ENCODE measurements around the gene CD68.

CD68 gene

DNA sequence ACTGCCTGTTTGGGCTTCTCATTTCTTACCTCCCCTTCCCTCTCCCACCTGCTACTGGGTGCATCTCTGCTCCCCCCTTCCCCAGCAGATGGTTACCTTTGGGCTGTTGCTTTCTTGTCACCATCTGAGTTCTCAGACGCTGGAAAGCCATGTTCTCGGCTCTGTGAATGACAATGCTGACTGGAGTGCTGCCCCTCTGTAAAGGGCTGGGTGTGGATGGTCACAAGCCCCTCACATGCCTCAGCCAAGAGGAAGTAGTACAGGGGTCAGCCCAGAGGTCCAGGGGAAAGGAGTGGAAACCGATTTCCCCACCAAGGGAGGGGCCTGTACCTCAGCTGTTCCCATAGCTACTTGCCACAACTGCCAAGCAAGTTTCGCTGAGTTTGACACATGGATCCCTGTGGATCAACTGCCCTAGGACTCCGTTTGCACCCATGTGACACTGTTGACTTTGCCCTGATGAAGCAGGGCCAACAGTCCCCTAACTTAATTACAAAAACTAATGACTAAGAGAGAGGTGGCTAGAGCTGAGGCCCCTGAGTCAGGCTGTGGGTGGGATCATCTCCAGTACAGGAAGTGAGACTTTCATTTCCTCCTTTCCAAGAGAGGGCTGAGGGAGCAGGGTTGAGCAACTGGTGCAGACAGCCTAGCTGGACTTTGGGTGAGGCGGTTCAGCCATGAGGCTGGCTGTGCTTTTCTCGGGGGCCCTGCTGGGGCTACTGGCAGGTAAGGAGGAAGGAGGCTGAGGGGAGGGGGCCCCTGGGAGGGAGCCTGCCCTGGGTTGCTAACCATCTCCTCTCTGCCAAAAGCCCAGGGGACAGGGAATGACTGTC is at the start of gene CD68:
Gene CD68, plus strand, starts transcription at position 638 of the 833 bp plus-strand sequence. Its CDS starts 40 bp downstream, at position 678.
- H3K4me3 ChIP-seq (ENCODE audit: low read depth, low read length): peak within 1 kb of the TSS; percentile 54
- H3K79me2 ChIP-seq (ENCODE audit: control insufficient read depth, insufficient read depth, low read length, unreplicated experiment): peaks cover 58% of the 10 kb centered on the region
- H3K36me3 ChIP-seq (ENCODE audit: insufficient read depth, low read length): peaks cover 40% of the 10 kb centered on the region
- peak within 1 kb of the TSS; percentile 85 for H3K27ac ChIP-seq (ENCODE audit: low read depth, low read length)
- no peaks in the 10 kb centered on the region for H3K27me3 ChIP-seq (ENCODE audit: insufficient read depth, low read length)
- peaks cover 76% of the 10 kb centered on the region for H3K4me1 ChIP-seq (ENCODE audit: control insufficient read depth, insufficient read depth, low read length, unreplicated experiment)
- no peak within 1 kb of the TSS for H2AFZ ChIP-seq (ENCODE audit: low read length, unreplicated experiment)

- H3K4me1 ChIP-seq (ENCODE audit: control insufficient read depth, insufficient read depth, low read length, unreplicated experiment): no peaks in the 10 kb centered on the region
- no peaks in the 10 kb centered on the region for H3K36me3 ChIP-seq (ENCODE audit: insufficient read depth, low read length)
- no peak overlapping the region for H3K27ac ChIP-seq (ENCODE audit: low read depth, low read length)
- H3K4me3 ChIP-seq (ENCODE audit: low read depth, low read length): no peak overlapping the region
- no peaks in the 10 kb centered on the region for H3K27me3 ChIP-seq (ENCODE audit: insufficient read depth, low read length)
- no peaks in the 10 kb centered on the region for H3K79me2 ChIP-seq (ENCODE audit: control insufficient read depth, insufficient read depth, low read length, unreplicated experiment)
- no peak overlapping the region for H2AFZ ChIP-seq (ENCODE audit: low read length, unreplicated experiment)
These were observed 49.2 kb upstream of the CD68 start for GRCh38 chr17:7530023-7530900.

DNA sequence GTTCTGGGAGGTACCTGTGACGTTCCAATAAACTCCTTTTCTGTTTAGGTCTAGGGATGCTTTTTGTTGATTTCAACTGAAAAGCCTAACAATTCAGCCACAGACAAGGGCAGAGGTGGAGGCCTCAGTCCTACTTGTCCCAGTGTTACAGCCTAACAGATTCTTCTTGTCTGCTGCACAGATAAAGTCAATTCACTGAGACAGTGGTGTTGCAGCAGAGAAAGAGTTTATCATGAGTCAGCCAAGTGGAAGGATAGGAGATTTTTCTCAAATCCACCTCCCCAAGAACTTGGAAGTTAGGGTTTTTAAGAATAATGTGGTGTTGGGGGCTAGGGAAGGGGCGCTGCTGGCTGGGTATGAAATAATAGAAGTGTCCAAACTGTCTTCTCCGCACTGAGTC is 41.4 kb upstream of the CD68 start:
- Histone ChIP-seq H3K27ac (ENCODE audit: low read depth, low read length) (no peak overlapping the region), H3K4me3 (ENCODE audit: low read depth, low read length) (no peak overlapping the region), H3K4me1 (ENCODE audit: control insufficient read depth, insufficient read depth, low read length, unreplicated experiment) (no peaks in the 10 kb centered on the region), H3K36me3 (ENCODE audit: insufficient read depth, low read length) (no peaks in the 10 kb centered on the region), H3K27me3 (ENCODE audit: insufficient read depth, low read length) (no peaks in the 10 kb centered on the region), H2AFZ (ENCODE audit: low read length, unreplicated experiment) (no peak overlapping the region), H3K79me2 (ENCODE audit: control insufficient read depth, insufficient read depth, low read length, unreplicated experiment) (no peaks in the 10 kb centered on the region)

GRCh38 chr17:7538891-7539545 is 40.4 kb upstream of the CD68 start:
- H3K4me1 ChIP-seq (ENCODE audit: control insufficient read depth, insufficient read depth, low read length, unreplicated experiment): no peaks in the 10 kb centered on the region
- no peak overlapping the region for H2AFZ ChIP-seq (ENCODE audit: low read length, unreplicated experiment)
- H3K27me3 ChIP-seq (ENCODE audit: insufficient read depth, low read length): no peaks in the 10 kb centered on the region
- H3K27ac ChIP-seq (ENCODE audit: low read depth, low read length): no peak overlapping the region
- no peak overlapping the region for H3K4me3 ChIP-seq (ENCODE audit: low read depth, low read length)
- no peaks in the 10 kb centered on the region for H3K79me2 ChIP-seq (ENCODE audit: control insufficient read depth, insufficient read depth, low read length, unreplicated experiment)
- no peaks in the 10 kb centered on the region for H3K36me3 ChIP-seq (ENCODE audit: insufficient read depth, low read length)

DNA sequence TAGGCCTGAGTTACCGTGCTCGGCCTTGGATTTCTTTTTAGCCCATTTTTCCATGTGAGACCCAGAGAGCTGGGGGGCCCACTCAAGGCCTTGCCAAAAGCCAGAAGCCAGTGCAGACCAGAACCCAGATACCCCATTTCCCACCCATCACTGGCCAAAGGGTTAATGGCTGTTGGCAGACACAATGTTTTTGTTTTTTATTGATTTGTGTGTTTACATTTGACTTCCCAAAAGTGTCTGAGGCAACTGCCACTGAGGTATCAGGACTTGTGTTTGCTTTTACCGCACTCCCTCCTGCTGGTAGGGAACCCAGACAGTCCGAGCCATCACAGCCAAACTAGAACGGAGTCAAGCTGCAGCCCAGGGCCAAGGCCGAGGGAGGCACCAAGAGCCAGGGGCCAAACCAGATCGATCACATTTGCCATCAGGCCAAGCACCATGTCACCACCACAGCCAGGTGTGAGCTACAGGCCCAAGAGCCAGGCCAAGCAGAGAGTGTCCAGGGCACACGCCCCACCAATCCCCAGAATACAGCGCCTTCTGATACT is 38.3 kb upstream of the CD68 start:
- Histone ChIP-seq H3K4me1 (ENCODE audit: control insufficient read depth, insufficient read depth, low read length, unreplicated experiment) (no peaks in the 10 kb centered on the region), H3K27ac (ENCODE audit: low read depth, low read length) (no peak overlapping the region), H2AFZ (ENCODE audit: low read length, unreplicated experiment) (no peak overlapping the region), H3K36me3 (ENCODE audit: insufficient read depth, low read length) (no peaks in the 10 kb centered on the region), H3K79me2 (ENCODE audit: control insufficient read depth, insufficient read depth, low read length, unreplicated experiment) (no peaks in the 10 kb centered on the region), H3K27me3 (ENCODE audit: insufficient read depth, low read length) (no peaks in the 10 kb centered on the region), H3K4me3 (ENCODE audit: low read depth, low read length) (no peak overlapping the region)

DNA sequence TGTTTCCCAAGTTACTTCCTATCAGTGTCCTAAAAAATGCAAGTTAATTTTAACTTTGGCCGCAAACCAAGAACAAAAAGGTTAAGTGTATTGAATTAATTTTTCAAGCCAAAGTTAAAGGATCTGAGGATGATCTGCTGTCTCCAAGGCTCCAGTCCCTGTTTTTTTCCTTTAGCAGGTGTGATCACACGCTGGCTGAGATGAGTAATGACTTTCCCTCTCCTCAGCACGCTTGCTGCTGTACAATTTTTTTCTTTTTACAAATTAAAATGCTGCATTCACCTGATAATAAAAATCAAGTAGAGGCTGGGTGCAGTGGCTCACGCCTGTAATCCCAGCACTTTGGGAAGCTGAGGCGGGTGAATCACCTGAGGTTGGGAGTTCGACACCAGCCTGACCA is 34.5 kb upstream of the CD68 start:
- H3K27me3 ChIP-seq (ENCODE audit: insufficient read depth, low read length): no peaks in the 10 kb centered on the region
- H2AFZ ChIP-seq (ENCODE audit: low read length, unreplicated experiment): no peak overlapping the region
- H3K79me2 ChIP-seq (ENCODE audit: control insufficient read depth, insufficient read depth, low read length, unreplicated experiment): no peaks in the 10 kb centered on the region
- peaks cover 7% of the 10 kb centered on the region for H3K4me1 ChIP-seq (ENCODE audit: control insufficient read depth, insufficient read depth, low read length, unreplicated experiment)
- no peaks in the 10 kb centered on the region for H3K36me3 ChIP-seq (ENCODE audit: insufficient read depth, low read length)
- H3K4me3 ChIP-seq (ENCODE audit: low read depth, low read length): no peak overlapping the region
- no peak overlapping the region for H3K27ac ChIP-seq (ENCODE audit: low read depth, low read length)

- peak within 1 kb of the TSS; percentile 87 for H3K4me3 ChIP-seq (ENCODE audit: low read depth, low read length)
- H2AFZ ChIP-seq (ENCODE audit: low read length, unreplicated experiment): peak within 1 kb of the TSS; percentile 95
- H3K27ac ChIP-seq (ENCODE audit: low read depth, low read length): no peak within 1 kb of the TSS
- peaks cover 7% of the 10 kb centered on the region for H3K4me1 ChIP-seq (ENCODE audit: control insufficient read depth, insufficient read depth, low read length, unreplicated experiment)
- H3K79me2 ChIP-seq (ENCODE audit: control insufficient read depth, insufficient read depth, low read length, unreplicated experiment): no peaks in the 10 kb centered on the region
- H3K27me3 ChIP-seq (ENCODE audit: insufficient read depth, low read length): no peaks in the 10 kb centered on the region
- H3K36me3 ChIP-seq (ENCODE audit: insufficient read depth, low read length): no peaks in the 10 kb centered on the region
These were observed 30.6 kb upstream of the CD68 start, which contains the start of gene TNFSF12 for GRCh38 chr17:7548585-7549400. Gene TNFSF12, plus strand, starts transcription at chr17:7549058. Its CDS starts 96 bp downstream, at chr17:7549154.

DNA sequence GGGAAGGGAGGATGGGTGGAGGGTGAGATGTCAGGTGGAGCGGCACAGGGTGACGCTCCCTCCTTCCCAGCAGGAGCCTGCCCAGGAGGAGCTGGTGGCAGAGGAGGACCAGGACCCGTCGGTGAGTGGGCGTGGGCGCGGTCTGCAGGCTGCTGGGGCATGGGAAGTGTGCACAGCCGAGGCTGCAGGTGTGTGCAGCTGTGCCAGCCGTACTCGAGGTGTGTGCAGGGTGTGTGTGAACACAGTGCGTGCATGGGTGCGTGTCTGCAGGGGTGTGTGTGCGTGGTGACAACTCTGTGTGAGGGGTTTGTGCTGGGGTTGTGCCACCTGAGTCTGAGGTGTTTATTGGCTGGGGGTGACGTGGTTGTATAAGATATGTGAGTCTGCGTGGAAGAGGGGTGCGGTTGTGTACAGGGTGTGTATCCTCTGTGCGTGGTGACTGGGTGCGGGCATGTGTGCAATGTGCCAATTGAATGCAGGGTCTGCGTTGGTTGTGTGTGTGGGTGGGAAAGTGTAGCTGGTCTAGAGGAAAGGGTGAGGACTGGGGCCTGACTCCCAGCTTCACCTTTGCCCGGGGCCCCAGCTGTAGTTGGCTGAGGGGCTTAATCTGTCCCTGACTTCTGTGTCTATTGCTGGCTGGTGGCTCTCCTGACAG is 29.9 kb upstream of the CD68 start:
- Histone ChIP-seq H3K27ac (ENCODE audit: low read depth, low read length) (no peak overlapping the region), H3K4me1 (ENCODE audit: control insufficient read depth, insufficient read depth, low read length, unreplicated experiment) (peaks cover 7% of the 10 kb centered on the region), H3K79me2 (ENCODE audit: control insufficient read depth, insufficient read depth, low read length, unreplicated experiment) (no peaks in the 10 kb centered on the region), H3K36me3 (ENCODE audit: insufficient read depth, low read length) (no peaks in the 10 kb centered on the region), H2AFZ (ENCODE audit: low read length, unreplicated experiment) (peak overlapping the region; percentile 95), H3K4me3 (ENCODE audit: low read depth, low read length) (peak overlapping the region; percentile 87), H3K27me3 (ENCODE audit: insufficient read depth, low read length) (no peaks in the 10 kb centered on the region)

DNA sequence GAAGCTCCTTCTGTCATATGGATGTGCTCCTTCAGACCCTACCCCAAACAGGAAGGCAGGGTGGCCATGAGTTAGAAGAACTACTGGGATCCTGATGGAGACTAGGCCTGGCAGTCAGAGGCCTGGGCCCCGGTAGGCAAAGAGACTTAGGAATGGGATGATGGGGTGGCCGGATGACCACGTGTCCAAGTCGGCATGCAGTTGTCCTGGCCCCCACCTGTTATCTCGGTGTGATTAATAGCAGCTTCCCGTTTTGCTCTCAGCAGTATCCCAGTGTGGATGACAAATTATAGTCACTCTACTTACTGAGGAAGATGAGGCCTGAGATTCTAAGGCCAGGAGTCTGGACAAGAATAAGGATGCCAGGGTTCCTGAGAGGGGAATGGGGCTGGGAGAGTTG is 29.1 kb upstream of the CD68 start:
- H2AFZ ChIP-seq (ENCODE audit: low read length, unreplicated experiment): no peak overlapping the region
- no peaks in the 10 kb centered on the region for H3K79me2 ChIP-seq (ENCODE audit: control insufficient read depth, insufficient read depth, low read length, unreplicated experiment)
- no peak overlapping the region for H3K4me3 ChIP-seq (ENCODE audit: low read depth, low read length)
- no peak overlapping the region for H3K27ac ChIP-seq (ENCODE audit: low read depth, low read length)
- no peaks in the 10 kb centered on the region for H3K27me3 ChIP-seq (ENCODE audit: insufficient read depth, low read length)
- H3K4me1 ChIP-seq (ENCODE audit: control insufficient read depth, insufficient read depth, low read length, unreplicated experiment): peaks cover 7% of the 10 kb centered on the region
- no peaks in the 10 kb centered on the region for H3K36me3 ChIP-seq (ENCODE audit: insufficient read depth, low read length)

Measured in ACC112 (cell line).